H1 (cell line): ENCODE measurements around the gene IFT20. TPM values are rescaled to one million over a fixed set of nuclear protein-coding genes. Genes with fewer than 3 reads are reported as not detected.

Experiments
- CTCF ChIA-PET: fragments of 300-600 bp; sonication (Branson Sonifier 250); formaldehyde crosslinking; loops from one replicate; lab custom pipeline; 2021; ENCODE audit not compliant: partially characterized antibody; lab: Charles Lee
- POLR2A ChIA-PET: fragments of 300-600 bp; sonication (Branson Sonifier 250); formaldehyde crosslinking; loops from one replicate; lab custom pipeline; 2021; ENCODE audit warnings: inconsistent platforms; ENCODE audit not compliant: partially characterized antibody; lab: Charles Lee
- DNase-seq, 2 experiments: peaks; one replicate each; pipeline versions ENCODE4 v3.0.0 to v3.0.0-alpha.2; 2010 to 2022; ENCODE audit warnings: low spot score in 2 of 2, low read depth in 1 of 2, mixed read lengths in 1 of 2
- FAIRE-seq: peaks from 2 replicates; lab custom pipeline; 2011; peaks lifted over from hg19 to GRCh38; lab: Jason Lieb, UNC
- H2AFZ ChIP-seq: 2 replicates; pipeline ENCODE4 v1.8.1; 2012; ENCODE audit warnings: low read length, inconsistent platforms
- H2AK5ac ChIP-seq: 2 replicates; pipeline ENCODE4 v1.6.1; 2013; ENCODE audit warnings: low read depth, low read length
- H2BK120ac ChIP-seq: replicated peaks from 2 replicates; pipeline ENCODE3; 2013; ENCODE audit warnings: low read depth, low read length, inconsistent platforms
- H2BK12ac ChIP-seq: 2 replicates; pipeline ENCODE4 v1.6.1; 2013; ENCODE audit warnings: low read depth, low read length
- H2BK15ac ChIP-seq: 2 replicates; pipeline ENCODE4 v1.6.1; 2013; ENCODE audit warnings: low read length
- H2BK20ac ChIP-seq: 2 replicates; pipeline ENCODE4 v1.6.1; 2013; ENCODE audit warnings: low read length
- H2BK5ac ChIP-seq: 2 replicates; pipeline ENCODE4 v1.6.1; 2013; ENCODE audit warnings: low read depth, low read length
- H3K14ac ChIP-seq: 2 replicates; pipeline ENCODE4 v1.6.1; 2013; ENCODE audit warnings: inconsistent platforms; ENCODE audit not compliant: insufficient read length
- H3K18ac ChIP-seq: 2 replicates; pipeline ENCODE4 v1.6.1; 2013; ENCODE audit warnings: low read length; ENCODE audit errors: extremely low read depth
- H3K23ac ChIP-seq: 2 replicates; pipeline ENCODE4 v1.6.1; 2013; ENCODE audit warnings: inconsistent platforms; ENCODE audit not compliant: insufficient read length
- H3K23me2 ChIP-seq: 2 replicates; pipeline ENCODE4 v1.6.1; 2013; ENCODE audit warnings: low read depth, low read length
- H3K27ac ChIP-seq: 2 replicates; pipeline ENCODE4 v1.6.1; 2011; ENCODE audit warnings: low read depth, low read length, inconsistent platforms
- H3K27me3 ChIP-seq, 4 experiments: replicated peaks in 1 of 4; 1 replicate in 1 of 4; 2 replicates in 3 of 4; pipeline versions ENCODE4 v1.6.1 to v1.8.1; 2011 to 2013; ENCODE audit warnings: low read length in 3 of 4, mild to moderate bottlenecking in 3 of 4, inconsistent platforms in 2 of 4, mixed read lengths in 2 of 4, moderate library complexity in 1 of 4; ENCODE audit not compliant: control insufficient read depth in 3 of 4, insufficient read depth in 3 of 4; ENCODE audit errors: extremely low read depth in 1 of 4
- H3K36me3 ChIP-seq, 4 experiments: 2 replicates each; pipeline versions ENCODE4 v1.6.1 to v1.8.1; 2011 to 2013; ENCODE audit warnings: mild to moderate bottlenecking in 4 of 4, low read length in 3 of 4, moderate library complexity in 2 of 4, control low read depth in 1 of 4, inconsistent platforms in 1 of 4; ENCODE audit not compliant: insufficient read depth in 4 of 4, control insufficient read depth in 2 of 4
- H3K4ac ChIP-seq: replicated peaks from 2 replicates; pipeline ENCODE3; 2013; ENCODE audit warnings: low read length, low read depth, mixed read lengths, inconsistent platforms; ENCODE audit not compliant: insufficient read length
- H3K4me1 ChIP-seq, 4 experiments: replicated peaks in 1 of 4; 1 replicate in 1 of 4; 2 replicates in 3 of 4; pipeline versions ENCODE4 v1.6.1 to v1.8.1; 2011 to 2013; ENCODE audit warnings: low read length in 3 of 4, inconsistent platforms in 2 of 4, mixed read lengths in 1 of 4; ENCODE audit not compliant: insufficient read depth in 4 of 4, control insufficient read depth in 3 of 4
- H3K4me2 ChIP-seq, 2 experiments: 2 replicates each; pipeline versions ENCODE4 v1.6.1 to v1.8.1; 2011 to 2013; ENCODE audit warnings: low read depth in 2 of 2, low read length in 2 of 2, control low read depth in 1 of 2, inconsistent platforms in 1 of 2, mild to moderate bottlenecking in 1 of 2; ENCODE audit not compliant: insufficient read depth in 1 of 2
- H3K4me3 ChIP-seq, 4 experiments: fragments of 200-600, 300-600 bp in 1 of 4; sonication (generic), shearing (Covaris generic), sonication (Bioruptor Twin) in 1 of 4; 2 replicates each; pipeline versions ENCODE4 v1.5.1 to v1.8.1; 2011 to 2016; ENCODE audit warnings: low read length in 4 of 4, low read depth in 3 of 4, control low read depth in 2 of 4, inconsistent platforms in 2 of 4, mild to moderate bottlenecking in 2 of 4, mixed read lengths in 1 of 4, moderate library complexity in 1 of 4; ENCODE audit not compliant: insufficient read depth in 2 of 4; ENCODE audit errors: extremely low read depth in 1 of 4
- H3K56ac ChIP-seq: replicated peaks from 2 replicates; pipeline ENCODE3; 2013; ENCODE audit warnings: low read depth, mild to moderate bottlenecking, mixed read lengths, low read length, inconsistent platforms; ENCODE audit not compliant: insufficient read length
- H3K79me1 ChIP-seq: 2 replicates; pipeline ENCODE4 v1.6.1; 2013; ENCODE audit warnings: low read depth, low read length, control low read depth
- H3K79me2 ChIP-seq, 2 experiments: 2 replicates each; pipeline versions ENCODE4 v1.6.1 to v1.8.1; 2012 to 2013; ENCODE audit warnings: low read length in 2 of 2, mild to moderate bottlenecking in 2 of 2, inconsistent platforms in 1 of 2; ENCODE audit not compliant: insufficient read depth in 2 of 2, control insufficient read depth in 1 of 2
- H3K9ac ChIP-seq, 4 experiments: replicated peaks in 1 of 4; 1 replicate in 1 of 4; 2 replicates in 3 of 4; pipeline versions ENCODE4 v1.6.1 to v1.8.1; 2011 to 2013; ENCODE audit warnings: low read depth in 3 of 4, low read length in 3 of 4, control low read depth in 2 of 4, mild to moderate bottlenecking in 2 of 4, moderate library complexity in 2 of 4, inconsistent platforms in 1 of 4; ENCODE audit errors: extremely low read depth in 1 of 4
- H3K9me3 ChIP-seq, 2 experiments: 2 replicates each; pipeline versions ENCODE4 v1.6.1 to v1.8.1; 2012 to 2013; ENCODE audit warnings: mild to moderate bottlenecking in 2 of 2, moderate library complexity in 2 of 2, control low read depth in 1 of 2, inconsistent platforms in 1 of 2, low read depth in 1 of 2, low read length in 1 of 2, mixed read lengths in 1 of 2; ENCODE audit not compliant: insufficient read depth in 2 of 2
- H4K20me1 ChIP-seq, 2 experiments: replicated peaks in 1 of 2; 2 replicates each; pipeline versions ENCODE3 to v1.8.1; 2011 to 2013; ENCODE audit warnings: inconsistent platforms in 2 of 2, low read length in 2 of 2, mild to moderate bottlenecking in 1 of 2; ENCODE audit not compliant: insufficient read depth in 2 of 2, control insufficient read depth in 1 of 2
- H4K5ac ChIP-seq: 2 replicates; pipeline ENCODE4 v1.6.1; 2013; ENCODE audit warnings: low read length, low read depth, mixed read lengths, inconsistent platforms; ENCODE audit not compliant: insufficient read length
- H4K8ac ChIP-seq: 2 replicates; pipeline ENCODE4 v1.8.0; 2013; ENCODE audit warnings: mild to moderate bottlenecking, moderate library complexity, low read length, inconsistent platforms; ENCODE audit not compliant: insufficient read depth; ENCODE audit errors: extremely low read depth
- H4K91ac ChIP-seq: replicated peaks from 2 replicates; pipeline ENCODE3; 2013; ENCODE audit warnings: low read length, mixed read lengths, inconsistent platforms; ENCODE audit not compliant: insufficient read length
- CBX8 ChIP-seq: fragments of 300-800, 300-1000 bp; sonication (generic); IDR thresholded peaks from 2 replicates; pipeline ENCODE4 v1.7.1; 2016; ENCODE audit warnings: low read depth, low read length, borderline replicate concordance
- RXRA ChIP-seq: IDR thresholded peaks from 2 replicates; pipeline ENCODE4 v1.6.1; 2011; ENCODE audit warnings: low read depth, mild to moderate bottlenecking, low read length, moderate library complexity; ENCODE audit not compliant: insufficient read depth
- SRF ChIP-seq: IDR thresholded peaks from 2 replicates; pipeline ENCODE4 v1.6.1; 2011; ENCODE audit warnings: mild to moderate bottlenecking, low read depth, low read length, moderate library complexity
- WGBS, 2 experiments: shearing (Covaris generic) in 1 of 2; methylation state at CpG; one replicate each; pipeline versions ENCODE4 v1.1.6 to v1.1.7; 2013 to 2015; ENCODE audit warnings: low lambda C conversion rate in 2 of 2, mixed read lengths in 2 of 2, inconsistent platforms in 1 of 2, low coverage in 1 of 2, missing lambda C conversion rate in 1 of 2; ENCODE audit not compliant: insufficient replicate concordance in 2 of 2, insufficient coverage in 1 of 2, insufficient read length in 1 of 2; ENCODE audit errors: extremely low coverage in 1 of 2, missing lambda C conversion rate in 1 of 2; 5-methylcytosine and 5-hydroxymethylcytosine counted together
- polyA plus RNA-seq, 7 experiments: library from polyadenylated mRNA; depleted of rRNA in 3 of 7; stranded (reverse) in 5 of 7; unstranded in 2 of 7; fragments of >200 nt in 5 of 7; fragments of 200-250 nt in 2 of 7; gene quantifications; 1 replicate in 5 of 7; 2 replicates in 1 of 7; 4 replicates in 1 of 7; pipeline versions ENCODE4 v1.2.1 to v1.2.3, GENCODE V29; 2011 to 2013; ENCODE audit warnings: missing spikeins in 2 of 7, mixed read lengths in 2 of 7
- total RNA-seq: library from RNA; stranded (reverse); fragmentation: NEBNext Ultra II Directional; extraction: Animal tissue kit (Norgen Biotek cat#: 25700); gene quantifications from 2 replicates; pipeline ENCODE4 v1.2.1, GENCODE V29; 2021

Gene IFT20
- total and polyA plus RNA-seq, 2 of the 8 experiments (the other 6 are each of a cell fraction or from before 2014, with no cell fraction given): 9.0 to 21.0 TPM

DNA sequence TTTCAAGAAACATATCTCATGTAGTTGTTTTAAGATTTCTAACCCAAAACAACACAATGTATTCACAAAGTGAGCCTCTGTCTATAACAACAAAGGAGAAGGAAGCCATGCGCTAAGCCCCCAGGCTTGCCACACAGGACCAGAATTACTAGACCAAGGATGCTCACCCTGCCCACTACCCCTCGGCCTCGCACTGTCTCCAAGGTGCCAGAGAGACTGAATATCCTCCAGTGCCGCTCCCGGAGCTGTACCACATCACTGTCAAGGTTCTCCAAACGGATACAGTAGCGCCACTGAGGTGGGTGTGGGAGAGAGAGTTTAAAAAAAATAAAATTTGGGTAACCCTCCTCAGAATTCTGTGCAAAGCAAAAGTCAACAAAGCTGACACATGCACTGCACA is 15.0 kb upstream of the IFT20 start:
- Histone ChIP-seq H2BK20ac (no peak overlapping the region), H4K91ac (no peak overlapping the region), H2BK5ac (no peak overlapping the region), H3K9ac (no peak overlapping the region), H4K8ac (no peak overlapping the region), H3K79me2 (no peaks in the 10 kb centered on the region), H3K23ac (no peak overlapping the region), H2BK12ac (no peak overlapping the region), H3K4me1 (peaks cover 0 to 4% (median 0%) of the 10 kb centered on the region in 4 experiments; a peak in 3 of 7 replicates), H3K79me1 (no peaks in the 10 kb centered on the region), H3K27ac (no peak overlapping the region), H4K20me1 (peaks cover 8 to 12% of the 10 kb centered on the region in 2 experiments), H3K36me3 (peaks cover 31 to 68% (median 54%) of the 10 kb centered on the region in 4 experiments), H3K4me3 (no peak overlapping the region), H2AK5ac (no peak overlapping the region), H2BK120ac (no peak overlapping the region), H3K18ac (no peak overlapping the region), H3K9me3 (no peaks in the 10 kb centered on the region), H3K27me3 (no peaks in the 10 kb centered on the region), H2BK15ac (no peak overlapping the region), H3K4ac (no peak overlapping the region), H4K5ac (no peak overlapping the region), H2AFZ (no peak overlapping the region), H3K23me2 (no peaks in the 10 kb centered on the region), H3K56ac (no peak overlapping the region), H3K14ac (no peak overlapping the region), H3K4me2 (no peak overlapping the region)
- no peak for FAIRE-seq
- no peak for DNase-seq
- 93% methylated on average over 7 of the region's 7 CpGs; no CpG with 5 or more reads in 1 of the 2 experiments for WGBS, 2 experiments
- ChIA-PET CTCF (interaction anchor here (0.6 to 1.3 kb wide), 2 partner anchors 36 to 197 kb away, joined by 3 read pairs; no protein-coding TSS in a partner anchor), POLR2A (interaction anchor here (1.4 to 9.7 kb wide), 3 partner anchors 6 to 20 kb away, joined by 3 to 92 read pairs (median 4); partner anchors contain the start of genes POLDIP2, TNFAIP1 and VTN)
- TF ChIP-seq RXRA (no peak), SRF (no peak), CBX8 (no peak)
